HG03469 (cell line): ENCODE data around the gene ADD2.
"Not testable (repeated sequence)": the region's sequence is repeated elsewhere in the genome, so short reads cannot be mapped to it uniquely, and the experiment has no call there.

Experiments
- ATAC-seq: cut with Tn5 transposase; IDR thresholded peaks from one replicate; pipeline ENCODE4 v1.9.1; 2021; ENCODE audit warnings: mild to moderate bottlenecking, moderate library complexity, moderate number of reproducible peaks; ENCODE audit not compliant: unreplicated experiment

Gene ADD2

DNA sequence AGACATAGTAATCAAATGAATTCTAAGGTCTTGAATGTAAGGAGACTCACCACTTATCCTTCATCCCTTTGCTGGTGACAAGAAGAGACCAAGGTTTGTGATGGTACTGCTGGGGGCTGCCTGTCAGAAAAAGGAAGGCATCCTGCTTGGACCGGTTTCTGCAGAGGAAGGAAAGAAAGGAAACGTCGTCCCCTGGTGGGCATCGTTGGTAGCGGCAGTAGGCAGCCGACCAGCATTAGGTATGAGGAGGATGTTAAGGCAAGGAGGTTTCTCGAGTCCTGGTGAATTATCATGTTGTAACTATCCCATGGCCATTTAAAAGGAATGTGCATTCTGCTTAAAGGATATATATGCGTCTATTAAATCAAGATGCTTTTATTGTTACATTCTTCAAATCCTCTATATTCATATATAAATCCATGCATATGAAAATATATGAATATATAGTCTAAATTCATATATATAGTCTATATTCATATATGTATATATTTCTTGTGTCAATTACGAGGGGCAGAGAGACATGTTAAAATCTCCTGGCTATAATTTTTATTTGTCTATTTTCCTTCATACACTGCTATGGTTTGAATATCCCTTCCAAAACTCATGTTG lies 120.0 kb downstream of the ADD2 start:
- no peak for ATAC-seq

DNA sequence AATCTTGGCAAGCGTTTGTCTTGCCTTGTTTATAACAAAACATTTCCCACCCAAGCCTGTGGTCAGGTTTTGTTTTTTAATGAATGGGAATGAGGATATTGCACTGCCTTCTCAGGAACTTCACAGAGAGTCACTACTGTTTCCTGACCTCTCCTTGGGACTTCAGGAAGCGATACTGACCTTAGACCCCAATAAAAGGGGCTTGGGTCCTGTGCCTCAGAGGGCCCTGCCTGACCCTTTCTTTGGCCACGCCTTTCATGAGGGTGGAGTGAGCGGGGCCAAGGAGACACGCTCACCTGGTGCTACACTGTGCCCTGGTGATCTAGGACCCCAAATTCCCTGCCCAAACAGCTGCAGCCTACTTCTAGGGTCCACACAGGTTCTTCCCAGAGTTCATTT lies 121.6 kb downstream of the ADD2 start:
- ATAC-seq, result no peak

DNA sequence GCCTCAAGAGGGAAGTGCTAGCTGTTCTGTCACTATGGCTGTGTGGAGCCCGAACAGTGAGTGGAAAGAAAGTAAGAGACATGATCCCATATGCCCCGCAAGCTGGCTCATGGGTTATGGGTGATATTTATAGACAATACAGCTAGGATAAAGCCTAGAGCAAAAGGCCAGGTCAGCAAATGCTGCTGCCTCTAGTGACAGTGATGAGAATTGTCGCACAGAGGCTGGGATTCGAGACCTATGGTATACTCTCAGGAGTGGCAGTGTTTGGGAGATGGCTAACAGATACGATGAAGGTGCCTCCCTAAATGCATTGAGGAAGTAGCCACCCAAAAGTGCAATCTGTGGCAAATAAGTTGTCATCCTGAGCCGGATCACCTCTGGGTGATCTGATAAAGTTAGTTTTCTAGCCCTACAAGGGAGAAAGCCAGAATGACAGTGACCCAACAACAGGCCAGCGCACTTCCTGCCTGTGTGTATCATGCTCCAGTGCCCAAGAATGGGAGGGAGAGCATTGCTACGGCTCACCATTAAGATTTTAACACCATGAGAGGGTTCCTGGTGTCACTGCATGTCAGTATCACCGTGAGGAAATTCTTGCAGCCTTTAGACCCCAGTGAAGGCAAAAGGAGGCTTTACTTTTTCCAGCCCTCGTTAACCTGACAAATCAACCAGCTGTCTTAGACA lies 122.1 kb downstream of the ADD2 start:
- ATAC-seq, result no peak

DNA sequence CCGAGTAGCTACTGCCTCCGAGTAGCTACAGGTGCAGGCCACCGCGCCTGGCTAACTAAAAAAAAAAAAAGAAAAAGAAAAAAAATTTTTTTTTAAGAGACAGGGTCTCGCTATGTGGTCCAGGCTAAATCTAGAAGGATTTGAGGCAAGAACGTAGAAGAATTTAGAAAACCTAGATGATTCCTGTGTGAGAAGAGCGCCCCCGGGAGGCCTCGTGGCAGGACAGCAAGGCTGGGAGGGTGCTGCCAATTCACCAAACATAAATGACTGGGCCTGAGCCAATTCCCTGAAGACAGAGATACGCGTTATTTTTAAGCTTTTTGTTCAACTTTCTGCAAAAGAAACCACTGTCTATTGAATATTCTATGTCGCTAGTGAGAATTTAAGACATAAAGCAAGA lies 124.3 kb downstream of the ADD2 start:
- no peak for ATAC-seq

DNA sequence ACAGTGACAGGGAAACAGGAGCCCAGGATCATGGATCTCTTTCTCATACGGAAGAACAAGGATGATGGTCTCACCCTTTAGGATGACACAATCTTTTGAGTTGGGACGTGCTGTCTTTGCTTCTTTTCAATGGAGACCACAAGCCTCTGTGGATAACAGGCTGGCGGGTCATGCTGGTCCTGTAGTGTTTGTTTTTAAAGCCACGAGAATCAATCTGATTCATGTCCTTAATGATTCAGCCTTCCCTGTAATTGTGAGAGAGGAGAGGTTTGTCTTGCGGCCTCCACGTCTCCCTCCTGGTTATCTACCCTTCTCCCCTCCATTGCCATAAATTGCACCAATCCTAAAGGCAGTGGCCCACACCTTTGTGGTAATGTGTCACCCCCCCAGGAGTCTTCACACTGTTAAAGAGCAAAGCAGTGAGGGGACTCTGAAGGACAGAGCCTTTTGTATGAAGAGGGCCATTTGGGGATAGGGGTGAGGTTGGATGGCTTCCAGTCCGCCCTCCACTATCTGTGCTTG lies 126.7 kb downstream of the ADD2 start:
- ATAC-seq, result no peak

DNA sequence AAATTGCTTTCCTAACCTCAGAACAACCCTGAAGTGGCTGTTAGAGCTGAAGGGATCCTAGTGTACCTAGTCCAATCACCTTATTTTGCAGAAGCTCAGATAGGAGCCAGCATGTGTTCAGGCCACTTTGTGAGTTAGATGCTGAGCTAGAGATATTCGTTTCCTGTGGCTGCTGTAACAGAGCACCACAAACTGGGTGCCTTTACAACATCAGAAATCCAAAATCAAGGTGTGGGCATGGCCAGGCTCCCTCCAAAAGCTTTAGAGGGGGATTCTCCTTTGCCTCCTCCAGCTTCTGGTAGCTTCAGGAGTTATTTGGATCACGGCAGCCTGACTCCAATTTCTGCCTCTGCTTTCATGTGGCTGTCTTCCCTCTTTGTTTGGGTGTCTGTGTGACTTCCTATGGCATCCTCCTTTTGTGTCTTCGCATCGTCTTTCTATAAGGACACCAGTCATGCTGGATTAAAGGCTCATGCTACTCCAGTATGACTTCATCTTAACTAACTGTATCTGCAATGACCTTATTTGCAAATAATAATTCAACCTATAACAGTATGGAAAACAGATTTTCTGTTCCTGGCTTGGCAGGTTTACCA lies 128.1 kb downstream of the ADD2 start:
- no peak for ATAC-seq

DNA sequence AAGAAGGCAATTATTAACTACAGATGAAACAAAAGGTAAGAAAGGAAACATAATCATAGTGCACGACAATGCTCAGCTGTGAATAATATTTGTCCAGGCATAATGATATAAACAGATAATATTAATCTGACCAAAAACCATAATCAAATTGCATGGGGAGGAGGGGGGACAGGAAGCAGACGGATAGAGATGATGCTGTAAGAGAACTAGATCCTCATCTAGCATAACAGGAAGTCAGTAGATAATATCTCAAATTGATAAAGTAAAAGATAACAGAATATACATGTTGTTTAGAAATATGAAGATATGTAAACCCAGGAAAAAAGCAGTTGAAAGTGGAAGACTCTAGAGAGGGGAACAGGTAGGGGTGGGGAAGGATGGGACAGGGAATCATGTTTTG lies 129.4 kb downstream of the ADD2 start:
- ATAC-seq, result no peak

DNA sequence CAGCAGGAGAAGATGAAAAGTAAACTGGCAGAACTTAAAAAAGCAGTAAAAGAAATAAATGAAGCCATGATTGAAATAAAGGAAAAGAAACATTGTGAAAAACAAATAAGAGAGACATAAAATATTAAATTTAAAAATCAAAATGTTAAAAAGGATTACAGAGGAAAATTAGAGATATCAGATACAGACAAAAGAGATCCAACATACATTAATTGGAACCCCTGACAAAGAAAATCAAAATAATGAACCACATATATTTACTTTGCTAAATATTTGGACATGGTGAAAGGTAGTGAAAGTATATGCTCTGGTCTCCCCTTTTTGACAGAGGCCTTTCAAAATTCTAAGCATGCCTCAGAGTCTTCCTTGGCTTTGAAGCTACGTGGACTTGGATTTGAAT lies 134.5 kb downstream of the ADD2 start:
- ATAC-seq, result no peak

DNA sequence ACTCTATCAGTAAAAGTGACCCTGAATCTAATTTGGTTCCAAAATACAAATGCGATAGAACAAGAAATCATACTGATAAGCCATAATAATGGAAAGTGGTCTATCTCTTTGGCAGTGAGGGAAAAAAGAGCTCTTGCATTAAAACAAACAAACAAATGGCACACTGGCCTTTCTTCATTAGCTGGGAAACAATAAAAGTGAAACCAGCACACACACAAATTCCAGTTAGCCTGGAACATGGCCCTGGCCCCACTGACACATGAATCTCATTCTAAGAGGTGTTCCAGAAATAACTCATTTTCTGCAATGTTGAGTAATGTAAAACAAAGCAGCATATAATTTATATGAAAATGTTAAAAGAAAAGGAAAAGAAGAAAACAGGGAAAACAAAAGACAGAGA lies 135.0 kb downstream of the ADD2 start:
- ATAC-seq, result no peak

DNA sequence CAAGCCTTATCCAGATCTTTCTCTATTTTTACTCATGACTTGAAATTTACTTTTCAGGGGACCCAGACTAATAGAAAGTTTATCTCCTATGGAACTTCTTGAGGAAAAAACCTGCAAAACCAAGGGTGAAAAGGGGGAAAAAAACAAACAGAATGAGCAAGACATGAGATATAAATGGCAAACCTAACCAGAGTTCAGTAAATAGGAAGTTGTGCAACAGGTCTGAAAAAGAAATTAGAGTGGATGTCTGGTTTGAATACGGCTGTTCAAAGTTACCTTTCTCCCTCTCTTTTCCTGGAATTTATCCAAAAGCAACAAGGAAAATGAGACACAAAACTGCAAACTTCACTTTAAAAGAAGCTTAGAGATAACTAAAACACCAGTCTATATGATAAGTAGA lies 135.6 kb downstream of the ADD2 start:
- ATAC-seq, result no peak

DNA sequence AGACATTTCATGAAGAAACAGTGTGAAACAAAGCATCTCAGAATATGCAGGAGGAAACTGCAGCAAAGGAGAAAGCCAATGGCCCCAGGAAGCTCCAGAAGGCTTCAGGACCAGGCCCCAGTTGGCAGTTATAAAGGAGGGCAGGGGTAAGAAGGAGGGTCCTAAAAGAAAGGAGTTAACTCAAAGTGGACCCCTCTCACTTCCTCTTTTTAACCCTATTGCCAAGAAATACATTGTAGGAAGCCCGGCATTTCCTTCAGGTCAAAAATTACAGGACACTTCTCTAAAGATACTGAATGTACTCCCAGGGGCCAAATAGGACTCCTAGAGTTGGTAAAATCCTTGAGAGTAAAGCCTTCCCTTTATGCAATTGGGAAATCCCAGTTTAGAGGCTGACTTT lies 137.2 kb downstream of the ADD2 start:
- no peak for ATAC-seq

DNA sequence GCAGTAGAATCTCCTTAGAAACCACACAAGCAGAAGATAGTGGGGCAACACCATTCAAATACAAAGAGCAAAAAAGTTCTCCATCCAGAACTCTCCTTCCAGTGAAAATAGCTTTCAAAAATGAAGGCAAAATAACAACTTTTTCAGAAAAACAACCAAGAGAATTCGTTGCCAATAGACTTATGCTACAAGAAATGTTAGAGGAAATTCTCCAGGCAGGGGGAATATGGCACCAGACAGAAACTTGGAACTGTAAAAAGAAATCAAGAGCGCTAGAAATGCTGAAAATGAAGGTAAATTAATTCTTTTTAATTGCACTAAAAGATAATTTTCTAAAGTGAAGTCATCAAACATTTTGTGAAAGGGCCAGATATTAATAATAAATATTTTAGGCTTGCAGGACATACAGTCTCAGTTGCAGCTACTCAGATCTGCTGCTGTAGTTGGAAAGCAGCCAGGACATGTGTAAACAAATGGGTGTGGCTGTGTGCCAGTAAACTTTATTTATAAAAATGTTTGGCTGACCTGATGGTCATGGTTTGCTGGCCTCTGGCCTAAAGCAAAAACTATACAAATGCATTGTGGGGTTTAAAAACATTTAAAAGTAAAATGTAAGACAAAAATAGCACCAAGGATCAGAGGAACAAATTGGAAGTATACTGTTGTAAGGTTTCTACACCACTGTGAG lies 140.6 kb downstream of the ADD2 start:
- no peak for ATAC-seq

DNA sequence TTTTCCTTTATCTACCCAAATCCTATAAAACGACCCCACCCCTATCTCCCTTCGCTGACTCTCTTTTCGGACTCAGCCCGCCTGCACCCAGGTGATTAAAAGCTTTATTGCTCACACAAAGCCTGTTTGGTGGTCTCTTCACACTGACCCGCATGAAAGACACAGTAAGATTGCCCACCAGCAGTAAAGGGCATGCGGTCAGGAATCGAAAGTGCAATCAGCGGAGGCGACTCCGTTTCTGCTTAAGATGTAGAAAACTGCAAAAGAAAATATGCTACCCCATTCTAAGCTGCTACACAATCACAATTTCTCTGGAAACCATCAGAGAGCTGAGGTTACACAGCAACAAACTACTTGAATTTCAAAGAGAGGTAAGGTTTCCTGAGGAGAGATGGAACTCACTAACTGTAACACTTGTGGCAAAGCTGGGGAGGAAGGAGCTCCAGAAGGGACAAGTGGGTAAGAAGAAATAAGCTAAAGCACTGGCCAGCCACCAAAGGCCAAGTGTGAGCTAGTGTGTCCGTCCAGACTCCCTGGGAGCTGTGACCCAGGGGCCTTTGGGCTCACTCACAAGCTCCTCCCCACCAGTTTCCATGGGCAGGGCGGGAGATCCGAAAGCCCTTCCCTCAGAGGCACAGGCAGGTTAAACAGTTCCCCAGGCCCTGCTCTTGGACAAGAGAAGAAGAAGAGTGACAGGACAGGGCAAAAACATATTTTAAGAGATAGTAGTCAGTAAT lies 141.6 kb downstream of the ADD2 start:
- no peak for ATAC-seq

DNA sequence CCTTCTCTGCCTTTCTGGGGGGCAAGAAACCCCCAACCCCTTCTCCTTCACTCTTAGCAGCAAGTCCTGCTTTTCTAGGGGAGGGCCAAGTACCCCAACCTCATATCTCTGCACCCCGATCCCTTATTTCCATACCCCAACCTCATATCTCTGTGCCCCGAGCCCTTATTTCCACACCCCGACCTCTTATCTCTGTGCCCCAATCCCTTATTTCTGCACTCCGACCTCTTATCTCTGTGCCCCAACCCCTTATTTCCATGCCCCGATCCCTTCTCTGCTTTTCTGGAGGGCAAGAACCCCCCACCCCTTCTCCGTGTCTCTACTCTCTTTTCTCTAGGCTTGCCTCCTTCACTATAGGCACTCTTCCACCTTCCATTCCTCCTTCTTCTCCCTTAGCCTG lies 146.5 kb downstream of the ADD2 start:
- ATAC-seq, result not testable (repeated sequence)

DNA sequence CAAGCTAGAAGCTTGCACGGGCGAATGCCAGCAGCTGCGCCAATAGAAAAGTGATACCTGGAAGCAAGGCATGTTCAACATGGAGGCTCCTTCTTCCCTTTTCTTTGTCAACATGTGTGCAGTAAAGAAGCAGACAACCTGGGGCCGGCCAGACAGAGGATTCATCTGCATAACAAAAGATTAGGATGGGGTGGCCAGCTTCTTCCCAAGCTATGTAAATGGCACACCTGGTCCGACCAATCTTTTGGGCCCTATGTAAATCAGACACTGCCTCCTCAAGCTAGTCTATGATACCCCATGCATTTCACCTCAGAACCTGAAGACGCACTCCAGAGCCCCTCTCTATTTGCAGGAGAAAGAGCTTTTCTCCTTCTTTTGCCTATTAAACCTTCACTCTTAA lies 148.0 kb downstream of the ADD2 start:
- no peak for ATAC-seq

DNA sequence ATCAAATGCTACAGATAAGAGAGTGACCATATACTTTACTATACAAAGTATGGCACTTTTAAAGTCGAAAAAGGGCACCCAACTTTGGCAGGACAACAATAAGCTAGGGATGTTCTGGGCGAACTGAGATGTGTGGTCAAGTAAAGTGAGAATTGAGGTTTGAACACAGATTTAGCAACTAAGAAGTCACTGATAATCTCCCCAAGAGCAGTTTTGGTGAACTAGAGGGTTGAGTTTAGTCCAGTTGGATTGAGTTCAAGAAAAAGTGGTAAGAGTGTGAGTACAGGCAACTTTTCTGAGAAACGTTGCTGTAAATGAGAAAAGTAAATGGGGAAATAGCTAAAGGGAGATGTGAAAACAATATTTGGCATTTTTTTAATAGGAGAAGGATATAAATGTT lies 148.8 kb downstream of the ADD2 start:
- no peak for ATAC-seq

DNA sequence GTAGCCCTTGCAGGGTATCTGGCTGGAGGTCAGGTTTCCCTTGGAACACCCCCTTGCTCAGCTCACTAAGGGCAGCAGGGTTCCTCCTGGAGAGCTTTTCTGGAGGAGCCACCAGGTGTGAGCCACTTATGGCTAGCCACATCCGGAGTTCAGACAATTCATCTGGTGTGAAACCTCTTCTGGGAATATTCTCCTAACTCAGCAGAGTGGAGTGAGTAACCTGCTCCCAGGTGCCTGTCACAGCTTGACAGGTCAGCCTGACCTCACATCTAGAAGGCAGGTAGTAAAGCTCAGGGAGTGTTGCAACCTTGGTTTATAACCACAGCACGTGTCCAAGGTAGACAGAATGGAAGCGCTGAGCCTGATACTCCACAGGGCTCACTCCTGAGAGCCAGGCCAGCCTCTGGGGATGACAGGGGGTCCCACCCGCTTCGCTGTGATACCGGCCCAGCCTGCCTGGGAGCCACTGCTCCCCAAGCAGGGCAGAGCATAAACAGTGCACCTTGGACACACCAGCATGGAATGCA lies 151.8 kb downstream of the ADD2 start:
- no peak for ATAC-seq

DNA sequence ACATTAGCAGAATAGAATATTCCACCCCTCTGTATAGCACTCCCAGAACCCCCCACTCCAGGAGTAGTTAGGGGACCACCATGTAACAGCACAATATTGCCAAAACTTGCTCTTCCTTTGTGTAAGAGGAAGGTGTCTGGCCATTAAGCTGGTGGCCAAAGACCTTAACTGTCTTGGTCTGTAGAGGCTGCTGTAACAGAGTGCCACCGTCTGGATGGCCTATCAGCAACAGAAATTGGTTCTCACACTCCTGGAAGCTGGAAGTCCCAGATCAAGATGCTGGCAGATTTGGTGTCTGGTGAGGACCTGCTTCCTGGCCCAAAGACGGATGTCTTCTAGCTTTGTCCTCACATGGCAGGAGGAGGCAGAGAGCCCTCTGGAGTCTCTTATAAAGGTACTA lies 152.8 kb downstream of the ADD2 start:
- ATAC-seq, result no peak

DNA sequence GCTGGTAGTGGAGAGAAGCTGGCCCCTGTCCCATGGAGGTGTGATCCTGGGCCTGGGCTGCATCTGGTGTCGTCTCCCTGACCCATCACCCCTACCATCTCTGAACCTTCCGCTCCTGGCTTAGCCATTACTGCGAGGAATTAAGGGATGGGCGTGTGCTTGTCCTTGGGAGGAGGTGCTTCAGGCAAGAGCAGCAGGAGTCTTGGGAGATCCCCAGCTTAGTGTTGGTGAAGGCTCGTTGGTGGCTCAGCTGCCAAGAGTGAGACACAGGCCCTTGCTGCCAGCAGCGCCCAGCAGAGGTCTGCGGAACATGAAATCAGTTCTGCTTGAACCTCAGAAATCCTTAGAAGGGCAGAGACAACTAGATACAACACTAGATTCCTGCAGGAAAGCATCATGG lies 154.5 kb downstream of the ADD2 start:
- no peak for ATAC-seq

DNA sequence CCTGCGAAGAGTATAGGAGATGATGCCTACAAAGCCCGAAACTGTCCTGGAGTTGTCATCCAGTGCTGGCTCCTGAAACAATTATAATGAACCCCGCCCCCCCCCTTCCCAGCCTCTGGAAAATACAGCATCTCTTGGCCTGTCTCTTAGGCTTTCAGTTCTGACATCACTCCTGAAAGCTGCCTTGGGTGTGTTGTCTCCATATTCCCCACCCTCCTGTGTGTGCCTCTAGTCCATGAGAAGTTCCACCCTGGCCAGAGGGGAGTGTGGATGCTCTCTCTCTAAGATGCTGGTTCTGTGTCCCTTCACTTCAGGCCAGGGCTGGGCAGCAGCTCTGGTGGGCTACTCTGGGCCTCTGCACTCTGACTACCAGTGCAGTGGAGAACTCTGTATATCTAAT lies 155.4 kb downstream of the ADD2 start:
- no peak for ATAC-seq

DNA sequence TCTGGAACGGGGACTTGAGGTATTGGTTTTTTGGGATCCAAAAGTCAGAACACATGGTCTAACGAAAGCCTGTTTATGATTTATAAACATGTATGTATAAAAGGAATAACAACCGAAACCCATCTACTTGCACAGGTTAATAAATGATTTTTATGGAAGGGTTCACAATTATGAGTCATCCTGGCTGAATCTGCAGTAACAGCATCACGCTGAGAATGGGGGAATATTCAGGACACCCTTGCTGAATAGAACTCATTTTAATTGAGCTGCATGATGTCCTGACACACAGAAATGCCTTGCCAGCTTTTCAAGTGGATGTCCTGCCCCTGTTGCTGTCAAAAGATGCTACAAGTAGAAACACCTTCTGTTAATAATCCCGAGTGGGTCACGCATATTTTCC lies 159.6 kb downstream of the ADD2 start:
- ATAC-seq, result no peak
